CD4-positive, alpha-beta T cell treated with Interleukin-21 for 1 hour (primary cell): ENCODE data around the gene EBF3.

ENCODE experiments used
- DNase-seq: peaks from one replicate; pipeline ENCODE4 v3.0.0-alpha.2; 2020

EBF3 gene, protein sequence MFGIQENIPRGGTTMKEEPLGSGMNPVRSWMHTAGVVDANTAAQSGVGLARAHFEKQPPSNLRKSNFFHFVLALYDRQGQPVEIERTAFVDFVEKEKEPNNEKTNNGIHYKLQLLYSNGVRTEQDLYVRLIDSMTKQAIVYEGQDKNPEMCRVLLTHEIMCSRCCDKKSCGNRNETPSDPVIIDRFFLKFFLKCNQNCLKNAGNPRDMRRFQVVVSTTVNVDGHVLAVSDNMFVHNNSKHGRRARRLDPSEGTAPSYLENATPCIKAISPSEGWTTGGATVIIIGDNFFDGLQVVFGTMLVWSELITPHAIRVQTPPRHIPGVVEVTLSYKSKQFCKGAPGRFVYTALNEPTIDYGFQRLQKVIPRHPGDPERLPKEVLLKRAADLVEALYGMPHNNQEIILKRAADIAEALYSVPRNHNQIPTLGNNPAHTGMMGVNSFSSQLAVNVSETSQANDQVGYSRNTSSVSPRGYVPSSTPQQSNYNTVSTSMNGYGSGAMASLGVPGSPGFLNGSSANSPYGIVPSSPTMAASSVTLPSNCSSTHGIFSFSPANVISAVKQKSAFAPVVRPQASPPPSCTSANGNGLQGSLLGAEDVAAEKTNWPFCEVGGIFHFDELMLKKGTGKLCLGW

DNA sequence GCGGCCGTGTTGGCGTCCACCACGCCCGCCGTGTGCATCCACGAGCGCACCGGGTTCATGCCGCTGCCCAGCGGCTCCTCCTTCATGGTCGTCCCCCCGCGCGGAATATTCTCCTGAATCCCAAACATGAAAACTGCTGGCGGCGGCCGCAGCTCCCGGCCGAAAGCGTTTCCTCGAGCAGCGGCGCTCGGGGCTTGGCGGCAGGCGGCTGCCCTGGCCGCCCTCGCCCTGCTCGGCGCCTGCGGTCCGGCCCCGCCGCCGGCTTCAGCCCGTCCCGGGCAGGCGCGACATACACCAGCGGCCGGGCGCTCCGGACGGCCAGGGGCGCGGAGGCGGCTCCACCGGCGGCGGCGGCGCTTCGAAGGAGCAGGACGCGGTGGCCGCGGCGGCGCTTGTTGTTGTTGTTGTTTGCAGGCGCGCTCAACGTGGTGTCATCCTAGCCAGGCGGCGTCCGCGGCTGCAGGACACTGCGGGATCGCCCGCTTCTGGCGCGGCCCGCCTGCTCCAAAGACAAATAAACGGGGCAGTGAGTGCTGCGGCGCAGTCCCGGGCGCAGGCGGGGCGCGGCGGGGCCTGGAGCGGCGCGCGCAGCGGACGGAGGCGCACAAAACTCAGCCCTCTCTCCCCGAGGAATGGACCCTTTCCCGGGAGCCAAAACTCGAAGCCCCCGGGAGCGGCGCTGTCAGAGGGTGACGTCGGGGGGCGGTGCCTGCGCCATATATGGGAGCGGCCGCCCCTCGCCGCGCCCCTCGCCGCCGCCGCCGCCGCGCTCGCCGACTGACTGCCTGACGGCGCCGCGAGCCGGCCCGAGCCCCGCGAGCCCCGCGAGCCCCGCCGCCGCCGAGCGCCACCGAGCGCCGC, at the start of gene EBF3:
EBF3 (minus strand) TSS at position 634 of the 861 bp plus-strand sequence; CDS start at position 128, 506 bp downstream.
- peak; percentile 20 for DNase-seq

DNA sequence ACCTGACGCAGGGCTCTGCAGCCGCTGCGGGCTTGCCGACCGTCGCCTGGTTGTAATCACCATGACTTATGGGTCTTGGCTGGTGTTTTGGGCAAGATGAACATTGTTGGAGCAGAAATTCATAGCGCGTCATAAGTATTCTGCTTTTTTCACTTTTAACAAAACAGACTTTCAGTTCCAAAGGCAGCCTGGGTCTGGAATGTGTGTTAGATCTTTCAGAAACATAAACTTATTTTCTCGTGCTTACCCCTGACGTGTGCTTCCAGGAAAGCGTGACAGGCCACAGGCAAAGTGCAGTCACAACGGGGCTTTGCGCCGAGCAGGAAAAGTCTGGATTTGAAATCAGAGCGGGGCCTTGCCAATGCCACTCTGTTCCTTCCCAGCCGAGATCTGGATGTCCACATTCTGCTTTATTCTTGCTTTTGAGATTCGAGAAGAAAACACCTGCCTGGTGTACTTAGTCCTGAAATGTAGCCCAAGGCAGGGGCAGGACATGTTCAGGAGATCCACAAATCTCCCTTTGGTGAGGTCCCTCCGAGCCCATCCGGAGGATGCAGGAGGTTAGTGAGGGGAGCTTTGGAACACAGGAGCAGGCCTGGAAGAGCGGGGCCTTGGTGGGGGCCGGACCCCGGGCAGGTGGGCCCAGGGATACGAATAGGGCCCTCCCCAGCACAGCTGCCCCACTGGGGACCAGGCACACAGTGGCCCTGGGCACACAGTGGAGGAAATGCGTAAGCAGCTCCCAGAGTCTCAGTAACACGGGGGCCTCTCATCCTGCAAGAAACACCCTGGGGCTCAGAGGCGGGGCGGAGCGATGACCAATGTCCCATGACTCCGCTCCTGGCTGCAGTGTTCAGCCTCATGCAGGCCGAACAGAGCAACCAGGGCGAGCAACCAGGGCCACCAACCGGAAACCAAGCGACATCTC, 49.5 kb upstream of the EBF3 start:
- no peak for DNase-seq

DNA sequence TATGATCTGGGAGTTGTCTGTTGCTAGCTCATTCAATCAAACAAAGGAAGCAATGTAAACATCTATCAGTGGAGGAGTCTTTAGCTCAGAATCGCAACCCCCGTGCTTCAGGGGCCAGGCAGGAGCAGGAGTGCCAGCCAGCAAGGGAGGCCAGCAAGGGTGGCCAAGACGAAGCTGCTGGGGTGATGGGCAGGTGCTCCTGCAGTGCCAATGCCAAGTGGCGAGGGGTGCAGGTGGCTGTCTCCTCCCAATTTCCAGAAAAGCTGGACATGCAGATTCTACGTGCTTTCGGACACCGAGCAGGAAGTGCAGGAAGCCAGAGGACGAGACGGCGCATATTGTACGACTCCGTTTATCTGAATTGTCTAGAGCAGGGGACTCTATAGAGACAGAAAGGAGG, 48.1 kb upstream of the EBF3 start:
- no peak for DNase-seq

DNA sequence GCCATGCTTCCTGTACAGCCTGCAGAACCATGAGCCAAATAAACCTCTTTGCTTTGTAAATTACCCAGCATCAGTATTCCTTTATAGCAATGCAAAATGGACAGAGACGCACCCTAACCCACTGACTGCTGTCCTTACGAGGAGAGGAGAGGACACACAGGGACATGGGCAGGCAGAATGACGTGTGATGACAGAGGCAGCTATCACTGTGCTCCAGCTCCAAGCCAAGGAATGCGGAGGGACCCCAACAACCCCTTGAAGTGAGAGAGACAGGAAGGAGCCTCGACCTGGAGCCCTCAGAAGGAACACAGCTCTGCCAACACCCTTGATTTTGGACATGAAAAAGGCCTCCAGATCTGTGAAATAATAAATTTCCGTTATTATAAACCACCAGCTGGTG, 46.6 kb upstream of the EBF3 start:
- DNase-seq, result no peak

DNA sequence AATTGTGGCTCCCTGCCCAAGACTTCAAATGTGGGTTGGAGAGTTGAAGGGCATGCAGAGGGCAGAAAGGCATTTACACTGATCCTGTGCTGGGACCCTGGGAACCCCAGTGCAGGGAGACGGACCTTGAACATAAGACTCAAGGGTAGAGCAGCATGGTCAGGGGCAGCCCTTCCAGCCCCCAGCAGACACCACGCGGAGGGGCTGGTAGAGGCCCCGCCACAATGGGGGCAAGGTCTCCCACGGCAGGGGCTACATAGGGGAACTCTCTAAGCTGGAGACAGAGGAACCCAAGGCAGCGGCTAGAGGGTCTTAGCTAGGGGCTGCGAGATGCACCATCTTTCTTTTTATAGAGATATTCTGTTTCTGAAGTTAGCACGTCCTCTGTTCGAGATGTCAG, 45.2 kb upstream of the EBF3 start:
- no peak for DNase-seq

DNA sequence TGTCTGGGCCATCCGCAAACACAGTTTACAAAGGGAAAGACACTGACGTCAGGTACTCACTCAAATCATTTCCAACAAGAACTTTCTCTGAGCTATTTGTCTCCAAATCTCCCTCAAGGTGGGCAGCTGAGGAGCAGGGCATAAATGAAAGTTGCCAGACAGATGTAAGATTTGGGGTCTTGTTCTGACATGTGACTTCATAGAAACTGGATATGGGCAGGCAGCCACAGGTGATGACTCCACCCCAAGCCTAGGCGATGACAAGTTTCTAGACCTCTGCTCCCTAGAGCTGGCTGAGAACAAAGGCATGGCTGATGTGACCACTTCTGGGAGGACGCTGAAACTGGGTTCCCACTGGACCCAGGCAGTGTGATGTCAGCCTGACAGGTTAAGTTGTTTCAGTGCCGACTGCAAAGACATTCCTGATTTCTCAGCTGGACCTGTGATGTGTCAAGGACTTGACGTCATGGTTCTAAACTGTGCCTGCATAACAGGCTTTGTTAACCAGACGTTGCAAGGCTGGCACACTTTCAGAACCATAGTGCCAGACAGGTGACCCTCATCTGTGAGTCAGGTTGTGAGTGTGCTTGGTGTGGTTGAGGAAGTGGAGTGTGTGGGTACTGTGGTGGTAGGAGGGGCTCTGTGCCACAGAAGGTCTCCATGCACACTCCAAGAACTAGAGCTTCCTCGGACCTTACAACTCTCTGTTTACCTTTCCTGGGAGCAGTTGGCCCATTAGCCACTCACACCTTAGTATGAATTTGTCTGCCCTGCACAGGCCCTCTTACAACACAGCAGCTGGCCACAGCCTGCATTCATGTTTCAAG, 39.9 kb upstream of the EBF3 start:
- no peak for DNase-seq

DNA sequence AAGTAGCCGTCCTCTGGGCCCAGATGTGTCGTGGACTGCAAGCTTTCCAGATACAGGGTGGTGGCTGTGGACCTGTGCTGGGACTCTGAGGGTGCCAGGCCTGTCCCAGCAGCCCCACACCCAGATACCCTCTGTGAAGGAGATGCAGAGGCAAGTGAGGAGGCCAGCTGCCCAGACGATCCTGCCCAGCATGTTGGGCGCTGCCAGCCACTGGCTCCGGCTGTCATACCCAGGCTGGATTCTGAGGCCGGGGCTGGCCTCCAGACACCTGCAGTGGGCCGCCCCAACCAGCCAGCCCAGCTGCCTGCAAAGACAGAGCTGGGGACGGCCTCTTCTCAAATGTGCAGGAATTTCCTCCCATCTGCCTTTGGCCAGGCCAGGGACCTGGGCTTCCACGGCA, 39.1 kb upstream of the EBF3 start:
- DNase-seq, result no peak

DNA sequence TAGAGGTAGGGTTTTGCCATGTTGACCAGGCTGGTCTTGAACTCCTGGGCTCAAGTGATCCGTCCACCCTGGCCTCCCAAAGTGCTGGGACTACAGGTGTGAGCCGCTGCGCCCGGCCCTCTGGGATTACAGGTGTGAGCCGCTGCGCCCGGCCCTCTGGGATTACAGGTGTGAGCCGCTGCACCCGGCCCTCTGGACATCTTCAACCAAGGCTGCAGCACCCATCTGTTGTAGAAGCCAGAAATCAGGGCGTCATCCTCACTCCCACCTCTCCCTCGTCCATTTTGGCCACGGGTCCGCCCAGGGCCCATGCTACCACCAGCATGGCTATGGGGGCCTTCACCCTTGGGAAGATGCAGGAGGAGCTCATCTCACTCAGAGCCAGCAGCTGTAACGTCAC, 38.5 kb upstream of the EBF3 start:
- no peak for DNase-seq

DNA sequence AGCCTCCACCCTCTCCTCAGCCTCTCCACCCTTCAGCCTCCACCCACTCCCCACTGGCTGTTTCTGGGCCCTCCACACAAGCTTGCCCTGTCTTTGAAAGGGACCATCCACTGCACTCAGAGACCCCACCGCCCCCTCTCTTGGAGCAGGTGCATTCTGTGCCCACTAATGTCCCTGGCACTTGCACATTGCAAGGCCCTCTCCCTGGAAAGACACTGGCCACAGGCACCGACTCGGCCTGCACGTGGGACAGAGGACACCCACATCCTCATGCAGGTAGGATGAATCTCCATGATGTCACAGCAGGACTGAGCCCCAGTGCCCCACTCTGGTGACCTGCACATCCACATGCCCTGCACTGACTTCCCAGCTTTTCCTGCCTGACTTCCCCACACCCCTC, 36.8 kb upstream of the EBF3 start:
- no peak for DNase-seq

DNA sequence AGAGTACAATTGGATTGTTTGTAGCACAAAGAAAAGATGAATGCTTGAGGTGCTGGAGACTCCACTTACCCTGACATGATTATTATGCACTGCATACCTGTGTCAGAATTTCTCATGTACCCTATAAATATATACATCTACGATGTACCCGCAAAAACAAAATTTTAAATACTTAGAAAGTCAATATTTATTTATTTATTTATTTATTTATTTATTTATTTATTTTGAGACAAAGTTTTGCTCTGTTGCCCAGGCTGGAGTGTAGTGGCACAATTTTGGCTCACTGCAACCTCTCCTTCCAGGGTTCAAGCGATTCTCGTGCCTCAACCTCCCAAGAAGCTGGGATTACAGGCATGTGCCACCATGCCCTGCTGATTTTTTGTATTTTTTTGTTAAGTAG, 35.1 kb upstream of the EBF3 start:
- DNase-seq, result no peak

DNA sequence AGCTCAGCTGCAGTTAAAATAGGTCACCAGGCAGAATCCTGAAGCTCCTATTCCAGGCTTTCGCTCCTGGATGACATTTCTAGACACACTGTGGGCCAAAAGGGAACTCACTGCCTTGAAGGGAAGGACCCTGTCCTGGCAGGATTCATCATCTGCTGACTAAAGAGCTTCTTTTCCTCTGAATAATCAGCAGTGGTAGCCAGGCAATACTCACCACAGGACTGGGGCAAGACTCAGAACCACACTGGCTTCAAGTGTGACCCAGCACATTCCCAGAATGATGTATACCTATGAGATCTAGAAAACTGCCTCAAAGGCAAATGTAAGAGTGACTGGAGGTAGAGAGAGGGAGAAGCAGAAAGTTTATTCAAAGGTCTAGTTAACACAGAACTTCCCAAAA, 29.5 kb upstream of the EBF3 start:
- no peak for DNase-seq

DNA sequence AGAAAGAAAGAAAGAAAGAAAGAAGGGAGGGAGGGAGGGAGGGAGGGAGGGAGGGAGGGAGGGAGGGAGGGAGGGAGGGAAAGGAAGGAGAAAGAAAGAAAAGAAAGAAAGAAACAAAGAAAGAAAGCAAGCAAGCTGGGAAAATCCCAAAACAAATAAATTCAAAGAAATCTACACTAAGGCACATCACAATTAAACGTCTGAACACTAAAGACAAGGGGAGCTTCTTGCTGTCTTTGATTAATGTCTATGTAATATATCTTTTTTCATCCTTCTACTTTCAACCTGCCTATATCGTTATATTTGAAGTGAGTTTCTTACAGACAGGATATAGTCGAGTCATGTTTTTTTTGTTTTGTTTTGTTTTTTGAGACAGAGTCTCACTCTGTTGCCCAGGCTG, 28.3 kb upstream of the EBF3 start:
- DNase-seq, result no peak

DNA sequence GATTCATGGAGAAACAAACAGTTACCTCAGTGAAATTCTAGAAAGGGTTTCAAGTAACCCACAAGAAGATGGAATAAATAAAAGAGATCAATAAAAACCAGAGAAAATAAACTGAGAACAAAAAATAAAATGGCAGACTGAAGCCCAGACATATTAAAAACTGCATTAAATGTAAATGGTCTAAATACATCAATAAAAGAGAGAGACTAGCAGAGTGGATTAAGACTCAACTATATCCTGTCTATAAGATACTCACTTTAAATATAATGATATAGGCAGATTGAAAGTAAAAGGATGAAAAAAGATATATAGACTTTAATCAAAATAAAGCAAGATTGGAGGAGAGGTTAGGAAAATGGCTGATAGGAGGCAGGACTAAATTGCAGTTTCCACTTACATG, 18.8 kb upstream of the EBF3 start:
- no peak for DNase-seq

DNA sequence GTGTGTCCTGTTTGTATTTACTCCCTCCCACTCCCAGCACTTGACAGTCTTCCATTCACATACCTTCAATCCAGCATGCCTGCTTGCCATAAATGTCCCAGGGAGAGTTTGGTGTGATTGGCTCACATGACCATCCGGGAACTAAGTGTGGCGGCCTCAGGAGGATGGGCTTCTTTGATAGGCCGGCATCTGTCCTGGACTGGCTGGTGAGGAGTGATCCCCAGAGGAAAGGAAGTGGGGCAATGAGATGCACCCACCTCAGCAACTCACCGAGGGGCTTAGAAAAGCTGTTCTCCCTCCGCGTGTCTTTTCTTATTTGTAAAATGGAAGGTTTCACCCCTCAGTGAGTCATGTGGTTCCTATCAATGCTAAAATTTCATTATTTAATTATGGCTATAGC, 14.9 kb upstream of the EBF3 start:
- DNase-seq, result no peak

DNA sequence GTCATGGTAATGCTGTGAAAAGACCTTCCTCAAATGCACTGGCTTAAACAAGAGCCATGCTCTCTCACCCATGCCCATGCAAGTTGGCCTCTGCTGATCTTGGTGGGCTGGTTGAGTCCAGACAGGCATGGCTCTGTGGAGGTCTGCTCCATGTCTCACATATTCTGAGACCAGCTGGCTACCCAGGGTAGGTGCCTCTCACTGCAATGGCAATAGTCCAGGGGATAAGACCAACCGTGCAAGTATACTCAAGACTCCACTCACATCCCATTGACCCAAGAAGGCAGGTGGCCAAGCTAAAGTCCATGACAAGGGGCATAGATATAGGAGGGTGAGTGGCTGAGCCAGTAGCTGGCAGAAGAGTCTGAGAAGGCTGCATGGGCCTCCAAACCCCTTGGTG, 14.2 kb upstream of the EBF3 start:
- DNase-seq, result no peak

DNA sequence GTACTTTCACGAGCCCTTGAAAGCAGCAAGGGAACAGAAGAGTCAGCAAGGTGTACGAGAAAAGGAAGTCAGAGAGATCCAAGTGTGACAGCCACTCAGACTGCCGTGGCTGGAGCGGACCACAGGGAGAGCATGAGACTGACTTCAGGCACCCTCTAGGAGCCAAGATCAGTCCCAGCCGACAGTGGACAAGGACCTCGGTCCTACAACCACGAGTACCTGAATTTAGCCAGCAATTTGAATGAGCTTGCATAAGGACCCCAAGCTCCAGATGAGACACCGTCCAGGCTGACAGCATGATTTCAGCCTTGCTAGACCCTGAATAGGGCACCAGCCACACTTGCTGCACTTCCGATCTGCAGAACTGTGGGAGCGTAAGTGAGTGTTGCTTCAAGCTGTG, 13.7 kb upstream of the EBF3 start:
- no peak for DNase-seq

DNA sequence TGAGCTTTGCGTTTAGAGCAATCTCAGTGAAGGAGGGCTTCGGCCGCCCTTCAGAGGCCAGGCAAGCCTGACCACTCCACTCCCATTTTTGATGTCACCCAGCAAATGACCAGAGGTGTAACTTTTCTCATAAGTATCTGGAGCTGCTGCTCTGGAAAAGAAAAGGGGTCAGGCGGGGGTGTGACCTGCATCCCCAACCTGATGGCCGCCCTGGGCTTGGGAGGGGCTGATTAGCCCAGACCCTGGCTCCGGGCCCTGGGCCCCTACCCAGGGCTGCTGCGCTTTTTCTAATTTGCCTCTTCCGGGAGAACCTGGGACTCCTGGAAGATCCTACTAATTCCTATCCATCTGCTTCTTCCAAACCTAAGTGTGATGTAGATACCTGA, 9.6 kb upstream of the EBF3 start:
- no peak for DNase-seq

DNA sequence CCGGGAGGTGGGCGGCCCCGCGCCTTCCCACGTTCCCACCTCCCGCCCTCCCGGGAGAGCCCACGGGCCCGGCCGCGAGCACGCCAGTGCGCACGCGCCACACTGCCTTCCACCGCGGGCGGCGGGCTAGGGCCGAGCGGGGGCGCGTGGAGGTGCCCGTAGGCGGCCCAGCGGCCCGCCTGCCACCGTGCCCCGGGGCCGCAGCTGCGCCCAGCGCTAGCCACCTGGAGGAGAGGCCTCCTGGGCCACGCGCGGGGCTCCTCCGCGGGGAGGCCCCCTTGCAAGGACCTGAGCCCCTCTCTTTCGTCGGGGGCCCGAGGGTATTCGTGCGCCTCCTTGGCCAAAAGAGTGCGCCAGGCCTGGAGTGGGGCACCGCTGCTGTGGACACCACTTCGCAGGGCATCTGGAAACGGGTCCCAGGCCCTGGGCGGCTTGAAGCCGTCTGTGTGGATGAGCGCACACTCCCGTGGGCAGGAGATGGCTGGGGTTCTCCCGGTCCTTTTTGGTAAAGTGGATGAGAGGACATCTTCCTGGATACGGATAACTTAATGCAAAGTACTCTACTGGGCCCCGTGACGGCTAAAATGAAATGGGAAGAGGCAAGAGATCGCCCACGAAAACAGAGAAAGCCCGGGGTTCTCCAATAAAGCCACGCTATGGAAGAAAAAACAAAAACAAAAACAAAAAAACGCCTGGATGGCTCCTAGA, 9.0 kb upstream of the EBF3 start:
- DNase-seq, result no peak

DNA sequence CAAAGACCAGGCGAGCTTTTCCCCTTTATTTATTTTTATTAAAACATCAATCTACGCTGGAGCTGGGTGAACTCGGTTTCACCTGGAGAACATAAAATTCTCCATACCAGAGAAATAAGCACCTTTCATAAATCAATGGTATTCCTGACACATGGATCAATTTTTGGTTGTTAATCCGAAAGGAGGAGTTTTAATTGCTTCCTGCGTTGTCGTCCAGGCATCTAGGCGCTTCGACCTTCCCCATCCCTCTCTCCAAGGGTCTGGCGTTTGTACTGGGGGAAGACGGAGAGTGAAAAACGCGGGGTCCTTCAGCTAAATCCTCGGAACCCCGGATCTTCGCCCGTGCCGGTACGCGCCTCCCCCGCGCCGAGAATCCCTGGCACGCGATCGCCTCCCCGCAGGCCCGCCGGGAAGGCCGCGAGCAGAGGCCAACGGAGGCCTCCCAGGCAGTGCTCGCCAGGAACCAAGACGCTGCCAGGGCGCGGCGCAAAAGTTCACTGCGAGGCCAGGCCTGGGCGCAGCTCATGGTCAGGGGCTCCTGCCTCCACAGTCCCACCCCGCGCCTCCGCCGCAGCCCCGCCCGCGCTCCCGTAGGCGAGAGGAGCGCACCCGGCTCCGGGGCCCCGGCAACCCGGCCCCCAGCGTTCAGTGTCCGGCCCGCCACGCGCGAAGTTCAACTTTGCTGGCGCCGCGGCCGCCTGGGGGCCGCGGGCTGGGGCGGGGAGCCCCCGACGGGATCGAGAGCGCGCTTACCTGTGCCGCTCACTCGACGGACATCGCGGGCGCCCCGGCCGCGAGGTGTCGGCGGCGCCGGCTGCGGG, 8.3 kb upstream of the EBF3 start:
- DNase-seq, result no peak
